HuH-7.5 (cell line): ENCODE measurements around the gene MOV10L1.

Source experiments
- DNase-seq: peaks from one replicate; pipeline ENCODE4 v3.0.0; 2011; ENCODE audit warnings: low spot score

The MOV10L1 gene

DNA sequence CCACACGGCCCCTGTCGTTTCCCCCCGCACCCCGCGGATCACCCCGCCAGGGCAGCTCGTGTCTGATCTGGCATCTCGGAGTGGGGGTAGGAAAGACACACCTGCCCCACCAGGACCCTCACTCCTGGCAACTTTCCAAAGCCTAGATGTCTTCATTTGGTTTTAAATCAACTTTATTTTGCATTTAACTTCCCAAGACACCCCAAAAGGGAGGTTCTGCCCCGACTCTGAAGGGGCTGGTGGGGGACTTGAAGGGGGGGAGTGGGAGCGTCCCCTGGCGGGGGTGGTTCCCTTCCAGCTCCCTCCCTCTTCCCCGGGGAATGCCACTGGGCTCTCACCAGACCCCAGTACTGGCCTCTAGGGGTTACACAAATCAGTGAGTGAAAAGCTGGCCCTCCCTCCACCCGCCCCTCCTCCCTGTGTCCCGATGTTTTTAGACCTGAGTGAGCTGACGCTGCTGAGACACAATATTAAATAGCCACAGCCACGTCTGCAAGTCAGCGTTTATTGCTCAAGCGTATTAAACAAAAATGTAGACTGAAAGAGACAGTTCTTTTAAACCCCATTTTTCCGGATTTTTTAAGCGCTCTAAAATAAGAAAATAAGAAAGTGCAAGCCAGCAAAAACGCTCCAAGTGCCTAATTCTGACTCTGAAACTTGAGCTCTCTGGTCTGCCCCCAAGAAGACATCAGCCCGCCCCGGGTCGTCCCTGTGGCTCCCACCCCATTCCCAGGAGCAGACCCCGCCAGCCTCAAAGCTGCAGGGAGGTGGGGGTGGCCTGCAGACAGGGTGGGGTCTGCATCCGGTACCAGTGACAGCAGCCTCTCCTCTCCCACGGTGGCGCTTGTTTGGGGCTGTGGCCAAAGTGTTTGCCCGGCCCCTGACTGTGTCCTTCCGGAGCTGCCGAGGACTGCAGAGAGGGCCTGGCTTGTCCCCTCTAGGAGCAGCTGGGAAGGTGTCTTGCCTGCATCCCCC, 30.6 kb upstream of the MOV10L1 start:
- no peak for DNase-seq

DNA sequence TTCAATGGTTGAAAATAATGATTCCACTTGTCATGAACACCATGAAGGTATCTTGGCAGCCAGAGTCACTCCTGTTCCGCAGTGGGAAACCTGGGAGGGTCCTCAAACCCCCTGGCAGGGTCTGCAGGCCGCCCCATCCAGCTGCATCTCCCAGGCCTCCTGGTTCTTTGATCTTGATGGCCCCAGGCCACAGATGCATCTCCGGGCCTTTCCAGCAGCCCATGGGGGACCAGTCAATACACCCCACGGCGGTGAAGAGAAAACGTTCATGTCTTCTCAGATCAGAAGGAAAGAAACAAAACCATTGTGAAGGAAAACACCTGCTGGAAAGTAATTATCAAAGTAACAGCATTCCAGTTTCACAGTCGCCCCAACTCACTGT, 29.9 kb upstream of the MOV10L1 start:
- DNase-seq, result no peak

DNA sequence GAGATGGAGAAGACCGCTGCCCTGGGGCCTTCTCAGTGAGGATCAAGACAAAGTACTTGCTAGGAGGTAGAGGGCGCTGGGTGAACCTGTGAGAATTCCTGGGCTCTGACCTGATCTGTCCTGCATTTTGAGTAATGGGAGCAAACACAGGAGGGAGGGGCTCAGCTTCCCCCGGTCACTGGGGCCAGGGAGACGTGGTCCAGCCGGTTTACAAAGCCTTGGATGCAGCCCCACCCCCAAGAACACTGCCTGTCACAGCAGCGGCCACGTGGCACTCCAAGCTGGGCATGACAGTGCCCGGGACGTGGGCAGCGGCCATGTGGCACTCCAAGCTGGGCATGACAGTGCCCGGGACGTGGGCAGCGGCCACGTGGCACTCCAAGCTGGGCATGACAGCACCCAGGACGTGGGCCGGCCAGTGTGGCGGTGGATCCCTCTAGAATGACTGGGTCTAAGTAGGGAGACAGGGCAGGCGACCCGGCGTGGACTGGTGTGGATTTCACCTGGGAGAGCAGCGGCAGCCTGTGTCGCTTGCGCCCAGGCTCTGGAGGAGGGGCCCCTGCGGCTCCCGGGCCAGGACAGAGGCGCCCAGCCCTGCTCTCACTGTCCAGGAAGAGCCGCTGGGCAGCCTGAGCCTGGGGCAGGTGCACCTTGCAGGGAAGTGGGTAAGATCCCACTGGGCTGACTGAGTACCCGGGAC, 29.2 kb upstream of the MOV10L1 start:
- DNase-seq, result no peak

DNA sequence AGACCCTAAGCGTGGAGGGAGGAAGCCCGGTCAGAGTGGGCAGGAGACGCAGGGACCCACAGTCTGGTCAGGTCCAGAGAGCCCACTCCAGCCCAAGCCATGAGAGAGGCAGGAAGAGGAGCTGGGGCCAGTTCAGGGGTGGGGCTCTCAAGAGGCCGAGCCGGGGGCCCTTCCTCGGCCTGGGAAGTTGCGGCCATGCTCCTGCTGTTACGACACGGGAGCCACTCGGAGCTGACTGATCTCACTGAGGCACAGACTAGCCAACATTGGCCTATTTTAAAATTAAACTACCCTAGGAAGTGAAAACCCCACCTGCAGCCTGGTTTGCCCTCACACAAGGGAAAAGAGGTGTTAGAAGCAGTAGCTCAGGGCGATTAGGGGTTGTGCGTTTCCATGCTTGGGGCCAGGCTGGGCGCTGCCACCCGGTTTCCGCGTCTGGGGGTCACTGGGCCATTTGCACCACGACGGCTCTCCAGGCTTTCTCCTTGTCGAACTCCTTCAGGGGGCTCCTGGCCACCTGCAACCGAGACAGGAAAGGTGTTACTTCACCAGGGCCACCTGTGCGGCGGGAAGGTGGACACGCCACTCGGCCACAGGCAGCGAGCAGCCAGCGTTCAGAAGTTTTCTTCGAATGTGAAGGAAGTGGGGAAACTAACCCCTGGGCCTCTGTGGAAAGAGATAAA, 28.5 kb upstream of the MOV10L1 start:
- no peak for DNase-seq

DNA sequence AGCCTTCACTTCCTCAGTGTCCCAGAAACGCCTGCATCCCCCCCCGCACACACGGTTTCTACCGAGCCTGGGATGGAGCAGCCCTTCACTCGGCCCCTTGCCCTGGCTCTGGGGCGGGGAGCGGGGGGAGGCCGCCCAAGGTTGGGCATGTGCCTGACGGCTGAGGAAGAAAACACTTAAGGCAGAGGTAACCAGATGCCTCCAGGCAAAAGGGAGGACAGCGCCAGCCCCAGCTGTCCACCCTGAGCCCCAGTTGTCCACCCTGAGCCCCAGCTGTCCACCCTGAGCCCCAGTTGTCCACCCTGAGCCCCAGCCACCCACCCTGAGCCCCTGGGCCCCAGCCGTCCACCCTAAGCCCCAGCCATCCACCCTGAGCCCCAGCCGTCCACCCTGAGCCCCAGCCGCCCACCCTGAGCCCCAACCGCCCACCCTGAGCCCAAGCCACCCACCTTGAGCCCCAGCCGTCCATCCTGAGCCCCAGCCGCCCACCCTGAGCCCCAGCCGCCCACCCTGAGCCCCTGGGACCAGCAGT, 27.9 kb upstream of the MOV10L1 start:
- DNase-seq, result no peak

DNA sequence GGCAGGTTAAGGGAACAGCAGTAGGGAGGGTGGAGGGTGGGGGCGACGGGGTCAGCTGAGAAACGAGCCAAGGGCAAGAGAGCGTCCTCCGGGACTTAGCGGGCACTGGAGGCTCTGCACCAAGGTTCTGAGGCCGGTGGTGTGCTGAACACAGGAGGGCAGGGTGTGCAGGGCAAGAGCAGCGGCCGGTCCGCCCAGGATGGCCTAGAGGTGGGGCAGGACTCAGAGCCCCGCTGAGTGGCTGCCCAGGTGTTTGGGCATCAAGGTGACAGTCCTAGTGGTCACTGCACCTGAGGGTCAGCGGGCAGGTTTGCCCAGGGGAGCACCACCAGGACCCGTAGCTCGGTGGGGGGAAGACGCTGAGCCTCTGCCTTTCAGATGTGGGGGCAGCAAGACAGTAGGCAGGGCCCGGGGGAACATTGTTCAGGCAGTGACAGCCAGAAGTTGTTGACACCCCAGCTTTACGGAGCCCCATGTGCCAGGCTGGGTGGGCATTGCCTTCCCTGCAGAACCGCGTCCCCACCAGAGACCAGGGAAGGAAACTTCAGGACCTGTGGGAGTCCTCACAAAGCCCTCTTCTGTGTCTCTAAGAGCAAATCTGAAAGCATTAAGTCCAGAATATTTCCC, 27.2 kb upstream of the MOV10L1 start:
- no peak for DNase-seq

DNA sequence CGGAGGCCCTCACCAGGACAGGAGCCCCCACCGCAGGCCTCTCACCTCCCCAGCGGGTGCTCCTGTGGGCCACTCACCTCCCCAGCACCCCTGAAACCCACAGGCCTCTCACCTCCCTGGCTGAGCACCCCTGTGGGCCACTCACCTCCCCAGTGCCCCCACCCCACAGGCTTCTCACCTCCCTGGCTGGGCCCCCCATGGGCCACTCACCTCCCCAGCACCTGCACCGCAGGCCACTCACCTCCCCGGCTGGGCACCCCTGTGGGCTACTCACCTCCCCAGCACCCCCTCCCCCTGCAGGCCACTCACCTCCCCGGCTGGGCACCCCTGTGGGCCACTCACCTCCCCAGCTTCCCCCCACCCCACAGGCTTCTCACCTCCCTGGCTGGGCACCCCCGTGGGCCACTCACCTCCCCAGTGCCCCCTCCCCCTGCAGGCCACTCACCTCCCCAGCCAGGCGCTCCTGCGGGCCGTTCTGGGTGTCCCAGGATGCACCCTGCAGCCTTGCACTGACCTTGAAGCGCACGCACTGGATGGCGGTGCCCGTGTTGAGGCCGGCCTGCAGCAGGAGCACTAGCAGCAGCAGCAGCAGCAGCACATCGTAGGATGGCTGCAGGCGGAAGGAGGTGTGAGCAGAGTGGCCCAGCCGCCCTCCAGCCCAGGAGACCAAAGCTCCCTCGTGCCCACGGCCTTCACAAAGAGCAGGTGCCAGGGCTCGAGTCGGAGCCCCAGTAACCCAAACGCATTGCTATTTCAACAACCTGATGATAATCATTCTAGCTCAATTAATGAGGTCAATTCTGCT, 26.0 kb upstream of the MOV10L1 start:
- no peak for DNase-seq

DNA sequence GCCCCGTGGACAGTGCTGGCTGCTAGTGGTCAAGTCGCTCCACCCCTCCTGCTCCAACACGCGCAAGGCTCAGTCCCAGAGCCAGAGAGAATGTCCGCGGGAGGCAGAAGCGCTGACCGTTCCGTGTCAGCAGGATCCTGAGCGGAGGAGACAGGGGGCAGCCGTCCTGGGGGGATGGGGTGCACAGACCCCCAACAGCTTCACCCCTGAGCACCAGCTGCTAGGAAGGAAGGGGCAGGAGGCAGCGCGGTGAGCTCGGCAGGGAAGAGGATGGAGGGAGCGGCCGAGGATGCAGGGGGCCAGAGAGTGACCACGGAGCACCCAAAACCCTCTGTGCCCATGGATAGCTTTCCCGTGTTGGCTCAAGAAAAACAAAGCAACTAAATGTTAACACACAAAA, 25.4 kb upstream of the MOV10L1 start:
- DNase-seq, result no peak

DNA sequence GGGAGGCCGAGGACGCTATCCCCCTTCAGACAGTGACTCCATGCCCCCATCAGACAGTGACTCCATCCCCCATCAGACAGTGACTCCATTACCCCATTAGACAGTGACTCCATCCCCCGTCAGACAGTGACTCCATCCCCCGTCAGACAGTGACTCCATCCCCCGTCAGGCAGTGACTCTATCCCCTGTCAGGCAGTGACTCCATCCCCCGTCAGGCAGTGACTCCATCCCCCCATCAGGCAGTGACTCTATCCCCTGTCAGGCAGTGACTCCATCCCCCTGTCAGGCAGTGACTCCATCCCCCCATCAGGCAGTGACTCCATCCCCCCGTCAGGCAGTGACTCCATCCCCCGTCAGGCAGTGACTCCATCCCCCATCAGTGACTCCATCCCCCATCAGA, 22.6 kb upstream of the MOV10L1 start:
- DNase-seq, result no peak

DNA sequence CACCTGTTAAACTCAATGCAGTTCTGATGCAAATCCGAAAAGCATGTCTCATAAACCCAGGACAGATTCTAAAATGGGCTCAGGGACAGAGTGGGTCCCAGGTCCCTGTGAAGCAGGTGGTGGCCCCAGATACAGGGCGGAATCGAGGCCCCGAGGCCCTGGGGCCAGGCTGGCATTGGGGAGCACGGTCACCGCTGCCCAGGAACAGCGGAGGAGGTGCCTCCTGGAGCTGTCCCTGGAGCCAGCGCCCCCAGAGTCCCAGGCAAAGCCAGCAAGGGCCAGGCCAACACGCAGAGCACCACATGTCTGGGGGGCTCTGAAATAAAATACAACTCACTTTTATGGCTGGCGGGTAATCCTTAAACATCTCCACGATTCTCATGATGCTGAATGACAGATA, 21.7 kb upstream of the MOV10L1 start:
- no peak for DNase-seq

DNA sequence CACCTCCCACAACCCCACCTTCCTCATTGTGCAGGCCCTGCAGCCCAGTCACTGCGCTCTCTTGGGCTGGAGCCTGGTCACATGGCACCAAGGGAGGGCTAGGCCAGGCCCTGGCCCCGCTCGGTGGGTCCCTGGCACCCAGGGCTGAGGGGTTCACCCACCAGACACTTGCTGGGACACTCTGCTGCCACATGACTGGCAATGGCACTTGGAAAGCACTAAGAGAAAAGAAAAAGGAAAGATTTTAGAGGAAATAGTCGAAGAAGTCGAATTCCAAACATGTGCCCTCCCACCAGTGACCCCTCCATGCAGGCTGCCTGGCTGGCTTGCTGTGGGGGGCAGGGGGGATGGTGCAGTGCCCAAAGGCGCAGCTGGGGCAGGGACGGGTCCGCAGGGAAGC, 19.4 kb upstream of the MOV10L1 start:
- DNase-seq, result no peak

DNA sequence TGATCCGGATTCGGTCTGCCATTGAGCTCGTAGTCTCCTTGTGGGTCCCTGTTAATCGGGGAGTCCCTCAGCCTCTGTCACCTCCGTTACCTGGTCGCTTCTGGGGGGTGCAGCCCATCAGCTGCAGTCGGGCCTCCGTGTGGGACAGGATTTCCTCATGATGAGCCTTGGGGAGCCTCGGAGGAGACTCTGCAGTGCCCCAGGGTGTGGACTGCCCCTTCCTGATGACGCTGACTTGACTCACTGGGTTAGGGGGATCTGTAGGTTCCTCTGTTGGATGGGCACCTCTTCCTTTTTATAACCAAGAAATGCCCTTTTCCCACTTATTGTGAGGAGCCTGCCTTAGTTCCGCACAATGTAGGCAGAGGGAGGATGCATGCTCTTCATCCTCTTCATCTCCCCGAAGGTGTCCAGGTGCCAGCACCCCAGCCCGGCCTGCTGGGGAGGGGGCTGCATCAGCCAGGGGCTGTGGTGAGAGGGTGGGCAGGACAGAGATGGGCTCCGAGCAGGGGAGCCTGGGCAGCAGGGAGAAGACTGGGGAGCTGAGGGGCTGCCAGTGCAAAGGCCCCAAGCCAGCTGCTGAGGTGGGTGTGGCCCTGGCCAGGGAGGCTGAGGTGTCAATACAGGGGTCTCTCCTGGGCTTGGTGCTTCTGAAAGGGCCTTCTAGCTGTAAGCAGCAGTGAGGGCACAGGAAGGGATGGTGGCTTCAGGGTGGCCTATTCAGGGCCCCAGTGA, 18.2 kb upstream of the MOV10L1 start:
- DNase-seq, result no peak

DNA sequence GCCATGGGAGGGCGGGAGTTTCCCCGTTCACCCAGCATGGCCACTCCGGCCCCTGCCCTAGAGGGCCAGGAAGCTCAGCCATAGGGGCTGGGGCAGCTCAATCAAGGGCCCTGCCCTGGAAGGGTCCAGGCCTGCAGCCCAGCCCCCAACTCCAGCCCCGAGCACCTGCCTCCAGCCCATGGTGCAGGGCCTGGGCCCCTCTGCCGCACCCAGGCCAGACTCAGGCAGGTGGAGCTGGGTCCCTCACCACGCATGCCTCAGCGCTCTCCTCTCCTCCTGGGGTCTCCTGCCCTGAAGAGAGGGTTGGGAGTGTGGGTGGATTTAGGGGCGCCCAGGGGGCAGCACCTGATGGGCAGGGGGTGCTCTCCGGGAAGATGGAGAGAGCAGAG, 17.6 kb upstream of the MOV10L1 start:
- no peak for DNase-seq

DNA sequence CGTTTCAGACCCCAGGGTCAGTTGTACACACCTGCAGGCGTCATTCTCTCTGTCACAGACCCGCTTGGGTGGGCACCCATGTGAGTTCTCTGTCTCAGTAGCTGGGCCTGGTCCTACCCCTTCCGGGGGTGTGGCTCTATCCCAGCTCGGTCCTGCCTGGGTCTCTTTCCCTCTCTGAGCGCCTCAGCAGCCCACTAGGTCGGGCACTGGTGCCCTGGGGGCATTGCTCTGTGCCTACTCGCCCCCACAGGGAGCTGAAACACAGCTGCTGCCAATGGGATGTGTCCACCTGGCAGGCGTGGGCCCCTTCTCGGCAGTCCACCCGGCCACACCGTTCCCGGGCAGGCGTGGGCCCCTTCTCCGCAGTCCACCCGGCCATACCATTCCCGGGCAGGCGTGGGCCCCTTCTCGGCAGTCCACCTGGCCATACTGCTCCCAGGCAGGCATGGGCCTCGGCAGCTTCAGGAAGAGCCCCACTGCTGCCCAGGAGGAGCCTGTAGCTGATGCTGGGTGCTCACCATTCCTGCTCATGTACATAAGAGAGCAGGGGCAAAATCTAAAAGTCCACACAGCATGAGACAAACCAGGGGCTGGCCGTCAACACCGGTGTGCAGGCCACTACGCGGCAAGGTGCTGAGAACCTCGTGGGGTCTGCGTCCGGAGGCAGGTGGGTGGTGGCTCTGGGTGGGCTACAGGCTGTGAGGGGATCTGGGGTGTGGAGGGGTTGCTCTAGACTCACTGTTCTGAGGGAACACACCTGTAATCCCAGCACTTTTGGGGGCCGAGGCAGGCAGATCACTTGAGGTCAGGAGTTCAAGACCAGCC, 16.9 kb upstream of the MOV10L1 start:
- no peak for DNase-seq

DNA sequence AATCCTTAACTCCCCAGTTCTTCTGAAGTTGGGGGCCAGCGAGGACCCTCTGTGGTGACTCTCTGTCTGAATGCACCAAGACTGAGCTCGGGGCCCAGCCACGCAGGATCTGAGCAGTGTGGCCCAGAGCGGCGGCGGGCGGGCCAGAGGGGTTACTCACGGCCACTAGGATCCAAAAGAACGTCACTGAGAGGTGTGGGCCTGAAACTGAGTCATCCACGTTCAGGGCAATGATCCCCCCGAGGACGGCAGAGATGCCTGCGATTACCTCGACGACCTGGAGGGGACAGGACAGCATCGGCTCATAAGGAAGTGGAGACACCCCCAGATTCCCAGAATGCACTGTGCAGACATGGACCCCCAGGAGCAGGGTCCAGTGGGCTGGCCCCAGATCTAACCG, 15.8 kb upstream of the MOV10L1 start:
- no peak for DNase-seq

DNA sequence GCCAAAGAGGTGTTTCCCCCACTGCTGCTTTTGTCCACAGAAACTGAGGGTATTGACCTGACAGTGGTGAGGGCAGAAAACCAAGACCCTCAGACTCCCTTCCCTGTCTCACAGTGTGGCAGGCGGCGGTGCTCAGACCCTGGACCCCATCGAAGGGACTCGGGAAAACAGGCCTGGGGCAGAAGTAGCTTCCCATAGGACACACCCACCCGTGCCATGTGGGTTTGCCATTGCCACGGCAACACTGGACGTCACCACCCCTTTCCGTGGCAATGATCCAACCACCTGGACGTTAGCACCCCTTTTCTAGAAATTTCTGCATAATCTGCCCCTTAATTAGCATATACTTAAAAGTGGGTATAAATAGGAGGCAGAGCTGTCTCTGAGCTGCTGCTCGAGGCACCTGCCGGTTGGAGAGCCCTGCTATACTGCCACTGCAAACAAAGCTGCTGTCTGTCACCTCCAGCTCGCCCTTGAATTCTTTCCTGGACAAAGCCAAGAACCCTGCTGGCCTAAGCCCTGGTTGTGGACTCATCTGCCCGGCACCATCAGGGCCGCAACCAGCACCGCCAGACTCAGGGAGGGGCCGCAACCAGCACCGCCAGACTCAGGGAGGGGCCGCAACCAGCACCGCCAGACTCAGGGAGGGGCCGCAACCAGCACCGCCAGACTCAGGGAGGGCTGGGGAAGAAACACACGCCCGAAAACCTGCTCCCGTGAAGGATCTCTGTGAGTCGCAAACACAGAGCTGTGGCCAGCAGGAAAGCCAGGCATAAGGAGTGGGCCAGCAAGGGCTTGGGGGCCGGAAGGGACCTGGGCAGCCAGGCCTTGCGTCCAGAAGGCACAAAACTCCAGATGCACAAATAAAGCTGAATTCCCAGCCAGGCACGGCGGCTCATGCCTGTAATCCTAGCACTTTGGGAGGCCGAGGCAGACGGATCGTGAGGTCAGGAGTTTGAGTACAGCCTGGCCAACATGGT, 15.0 kb upstream of the MOV10L1 start:
- DNase-seq, result no peak

DNA sequence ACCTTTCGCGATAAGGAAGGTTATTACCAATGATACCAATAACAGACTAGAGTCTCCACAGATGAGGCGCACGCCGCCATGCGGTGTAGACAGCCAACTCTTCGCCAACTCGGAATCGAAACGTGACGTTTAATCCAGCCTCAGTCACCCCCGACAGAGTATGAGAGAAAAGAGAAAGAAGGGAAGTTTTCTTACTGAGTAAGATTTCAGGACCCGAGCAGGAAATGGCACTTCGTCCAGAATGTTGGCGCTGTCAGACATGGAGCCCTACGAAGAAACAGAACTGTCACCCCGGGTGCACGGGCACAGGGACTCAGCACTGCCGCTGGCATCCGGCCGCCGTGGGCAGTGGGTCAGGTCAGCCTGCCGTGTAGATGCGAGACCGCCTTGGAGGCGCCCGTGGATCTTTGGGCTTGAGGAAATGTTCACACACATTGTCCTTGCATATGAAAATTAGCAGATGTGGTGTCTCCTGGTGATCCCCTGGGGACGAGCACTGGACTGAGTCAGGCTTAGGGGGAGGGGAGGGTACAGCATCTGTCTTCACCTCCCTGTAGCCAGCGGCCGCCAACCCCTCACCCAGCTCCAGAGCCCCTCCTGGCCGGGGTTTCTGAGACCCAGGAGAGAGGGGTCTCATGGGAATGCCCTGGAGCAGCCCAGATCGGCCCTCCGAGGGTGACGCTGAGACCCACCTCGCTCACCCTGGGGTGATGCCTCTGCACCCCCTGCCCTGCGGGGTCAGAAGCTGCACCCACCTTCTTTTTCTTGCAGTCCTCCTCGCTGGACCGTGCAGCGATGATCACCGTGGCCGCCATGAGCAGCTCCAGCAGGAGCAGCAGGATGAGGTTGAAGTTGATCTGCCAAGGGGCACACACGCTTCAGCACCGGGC, 12.9 kb upstream of the MOV10L1 start:
- DNase-seq, result no peak
